ENCODE measurements around the gene SLC30A4. TPM values are rescaled to one million over a fixed set of nuclear protein-coding genes. Genes with fewer than 3 reads are reported as not detected.

The SLC30A4 gene
- total RNA-seq, 1 experiment from 2014 or later, result not detected

DNA sequence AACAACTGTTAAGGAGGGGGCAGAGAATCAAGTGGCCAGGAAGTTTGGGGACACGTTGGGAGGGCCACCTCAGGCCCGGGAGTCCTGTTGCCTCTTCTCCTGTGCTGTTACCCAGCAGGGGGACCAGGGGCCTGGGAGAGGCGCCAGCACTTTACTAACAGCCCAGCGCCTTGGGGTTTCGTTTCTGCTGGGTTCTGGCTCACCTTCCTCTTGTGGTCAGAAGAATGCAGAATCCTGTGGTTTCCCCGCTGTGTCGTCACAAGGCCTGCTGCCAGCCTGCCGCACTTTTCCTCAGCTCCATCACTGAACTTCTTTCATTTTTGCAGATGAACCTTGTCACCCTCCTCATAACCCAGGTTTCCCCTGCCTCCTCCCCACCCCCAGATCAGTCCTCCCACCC lies 67.7 kb downstream of the SLC30A4 start:
- peaks cover 16 to 21% of the 10 kb centered on the region in 2 experiments for H3K4me1 Mint-ChIP-seq
- no peak overlapping the region for H2AFZ ChIP-seq (ENCODE audit: low read length)
- H3K27me3 Mint-ChIP-seq (ENCODE audit: low read depth), result peaks cover 56% of the 10 kb centered on the region

More for the DNA sequence above, 67.7 kb downstream of the SLC30A4 start:
- Mint-ChIP-seq H3K4me3 (no peak overlapping the region), H3K36me3 (ENCODE audit: insufficient read depth in 1 of 3, low read depth in 3 of 3) (peaks cover 7 to 9% (median 9%) of the 10 kb centered on the region in 3 experiments; a peak in 6 of 7 replicates), H3K27ac (no peak overlapping the region), H3K9me3 (peaks cover 14 to 17% of the 10 kb centered on the region in 2 experiments)
- Histone ChIP-seq H4K8ac (replicated peaks; ENCODE audit: insufficient read length, low read depth, low read length) (no peak overlapping the region), H2BK20ac (ENCODE audit: low read depth, low read length, poor library complexity, severe bottlenecking) (no peak overlapping the region), H3K9ac (ENCODE audit: extremely low read depth, insufficient read length, low read length) (no peak overlapping the region), H3T11ph (ENCODE audit: low read length) (no peak overlapping the region), H3K23ac (ENCODE audit: insufficient read length, low read depth, low read length) (no peak overlapping the region), H4K5ac (ENCODE audit: insufficient read length, low read depth, low read length) (no peak overlapping the region), H2AK5ac (ENCODE audit: insufficient read length, low read length) (no peak overlapping the region), H2BK5ac (ENCODE audit: insufficient read length, low read length) (no peak overlapping the region), H3K27ac (ENCODE audit: insufficient read length, low read depth, low read length) (no peak overlapping the region), H2BK15ac (ENCODE audit: low read depth, low read length) (no peak overlapping the region), H3K4me2 (ENCODE audit: insufficient read depth, insufficient read length, low read length) (no peak overlapping the region), H4K91ac (ENCODE audit: insufficient read length, low read depth, low read length) (no peak overlapping the region), H2BK120ac (ENCODE audit: low read depth, low read length, poor library complexity, severe bottlenecking) (no peak overlapping the region), H2BK12ac (ENCODE audit: insufficient read length, low read depth, low read length) (no peak overlapping the region), H3K27me3 (ENCODE audit: insufficient read depth, low read length) (peaks cover 2% of the 10 kb centered on the region; the same call in 1 of the 2 replicates), H3K79me2 (ENCODE audit: insufficient read depth, low read length) (no peaks in the 10 kb centered on the region), H3K18ac (ENCODE audit: insufficient read length, low read depth, low read length) (no peak overlapping the region), H3K4me1 (ENCODE audit: insufficient read depth, low read length) (no peaks in the 10 kb centered on the region; the same call in 1 of the 2 replicates), H3K79me1 (ENCODE audit: insufficient read depth, low read depth, low read length, poor library complexity, severe bottlenecking) (no peaks in the 10 kb centered on the region), H3K56ac (ENCODE audit: insufficient read length, low read depth, low read length) (no peak overlapping the region), H3K23me2 (ENCODE audit: insufficient read length, low read depth, low read length, poor library complexity, severe bottlenecking) (no peaks in the 10 kb centered on the region), H3K14ac (ENCODE audit: insufficient read depth, low read length) (0 out of 2 replicates have a peak overlapping the region, but pooled peaks have one; percentile 45), H4K20me1 (ENCODE audit: control insufficient read depth, insufficient read depth, insufficient read length) (no peaks in the 10 kb centered on the region), H3K9me3 (ENCODE audit: control insufficient read depth, low read depth, low read length) (peaks cover 5% of the 10 kb centered on the region), H3K4ac (ENCODE audit: low read depth, low read length) (no peak overlapping the region)
- no peak for DNase-seq
- TF ChIP-seq, protein P1, sequence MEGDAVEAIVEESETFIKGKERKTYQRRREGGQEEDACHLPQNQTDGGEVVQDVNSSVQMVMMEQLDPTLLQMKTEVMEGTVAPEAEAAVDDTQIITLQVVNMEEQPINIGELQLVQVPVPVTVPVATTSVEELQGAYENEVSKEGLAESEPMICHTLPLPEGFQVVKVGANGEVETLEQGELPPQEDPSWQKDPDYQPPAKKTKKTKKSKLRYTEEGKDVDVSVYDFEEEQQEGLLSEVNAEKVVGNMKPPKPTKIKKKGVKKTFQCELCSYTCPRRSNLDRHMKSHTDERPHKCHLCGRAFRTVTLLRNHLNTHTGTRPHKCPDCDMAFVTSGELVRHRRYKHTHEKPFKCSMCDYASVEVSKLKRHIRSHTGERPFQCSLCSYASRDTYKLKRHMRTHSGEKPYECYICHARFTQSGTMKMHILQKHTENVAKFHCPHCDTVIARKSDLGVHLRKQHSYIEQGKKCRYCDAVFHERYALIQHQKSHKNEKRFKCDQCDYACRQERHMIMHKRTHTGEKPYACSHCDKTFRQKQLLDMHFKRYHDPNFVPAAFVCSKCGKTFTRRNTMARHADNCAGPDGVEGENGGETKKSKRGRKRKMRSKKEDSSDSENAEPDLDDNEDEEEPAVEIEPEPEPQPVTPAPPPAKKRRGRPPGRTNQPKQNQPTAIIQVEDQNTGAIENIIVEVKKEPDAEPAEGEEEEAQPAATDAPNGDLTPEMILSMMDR (conservative IDR thresholded peaks at IDR 0.05), result no peak
- whole genome bisulfite sequencing (ENCODE audit: extremely low coverage, insufficient read length, low lambda C conversion rate), result no CpG with 5 or more reads among the region's 8 CpGs

Measured in H9 (cell line).